ENCODE data around the gene NBEAL1.
"Not testable (repeated sequence)": the region's sequence is repeated elsewhere in the genome, so short reads cannot be mapped to it uniquely, and the experiment has no call there.

NBEAL1 gene

GRCh38 chr2:203167751-203168150, 153.1 kb downstream of the NBEAL1 start:
- WGBS, result 91% methylated on average over 5 of the region's 5 CpGs
- no peaks in the 10 kb centered on the region for H3K4me1 ChIP-seq (ENCODE audit: insufficient read depth, low read length)
- no peaks in the 10 kb centered on the region for H3K27me3 ChIP-seq (ENCODE audit: insufficient read depth, low read length)
- H3K9me3 ChIP-seq (ENCODE audit: insufficient read depth, low read depth, low read length), result no peaks in the 10 kb centered on the region
- H3K36me3 ChIP-seq (ENCODE audit: insufficient read depth, low read length), result no peaks in the 10 kb centered on the region
- H3K27ac ChIP-seq (ENCODE audit: low read depth, low read length), result no peak overlapping the region
- H3K4me3 ChIP-seq (ENCODE audit: low read length), result no peak overlapping the region
- no peak overlapping the region for H3K9ac ChIP-seq (ENCODE audit: low read depth, low read length)

GRCh38 chr2:203170502-203170901, 155.8 kb downstream of the NBEAL1 start:
- H3K27me3 ChIP-seq (ENCODE audit: insufficient read depth, low read length), result no peaks in the 10 kb centered on the region
- no peaks in the 10 kb centered on the region for H3K36me3 ChIP-seq (ENCODE audit: insufficient read depth, low read length)
- H3K4me1 ChIP-seq (ENCODE audit: insufficient read depth, low read length), result no peaks in the 10 kb centered on the region
- no peak overlapping the region for H3K9ac ChIP-seq (ENCODE audit: low read depth, low read length)
- 93% methylated on average over 4 of the region's 4 CpGs for WGBS
- no peaks in the 10 kb centered on the region for H3K9me3 ChIP-seq (ENCODE audit: insufficient read depth, low read depth, low read length)
- no peak overlapping the region for H3K4me3 ChIP-seq (ENCODE audit: low read length)
- H3K27ac ChIP-seq (ENCODE audit: low read depth, low read length), result no peak overlapping the region

GRCh38 chr2:203175371-203175770, 160.7 kb downstream of the NBEAL1 start:
- Histone ChIP-seq H3K4me3 (ENCODE audit: low read length) (no peak overlapping the region), H3K9ac (ENCODE audit: low read depth, low read length) (no peak overlapping the region), H3K9me3 (ENCODE audit: insufficient read depth, low read depth, low read length) (no peaks in the 10 kb centered on the region), H3K4me1 (ENCODE audit: insufficient read depth, low read length) (no peaks in the 10 kb centered on the region), H3K36me3 (ENCODE audit: insufficient read depth, low read length) (no peaks in the 10 kb centered on the region), H3K27me3 (ENCODE audit: insufficient read depth, low read length) (no peaks in the 10 kb centered on the region), H3K27ac (ENCODE audit: low read depth, low read length) (no peak overlapping the region)
- 100% methylated on average over 1 of the region's 1 CpG for WGBS

- H3K4me1 ChIP-seq (ENCODE audit: insufficient read depth, low read length), result no peaks in the 10 kb centered on the region
- H3K9me3 ChIP-seq (ENCODE audit: insufficient read depth, low read depth, low read length), result no peaks in the 10 kb centered on the region
- no peak overlapping the region for H3K9ac ChIP-seq (ENCODE audit: low read depth, low read length)
- H3K36me3 ChIP-seq (ENCODE audit: insufficient read depth, low read length), result no peaks in the 10 kb centered on the region
- H3K4me3 ChIP-seq (ENCODE audit: low read length), result no peak overlapping the region
- no peak overlapping the region for H3K27ac ChIP-seq (ENCODE audit: low read depth, low read length)
- no peaks in the 10 kb centered on the region for H3K27me3 ChIP-seq (ENCODE audit: insufficient read depth, low read length)
Measured at GRCh38 chr2:203177361-203177760, 162.7 kb downstream of the NBEAL1 start.

- no peaks in the 10 kb centered on the region for H3K4me1 ChIP-seq (ENCODE audit: insufficient read depth, low read length)
- H3K9me3 ChIP-seq (ENCODE audit: insufficient read depth, low read depth, low read length), result no peaks in the 10 kb centered on the region
- no peaks in the 10 kb centered on the region for H3K27me3 ChIP-seq (ENCODE audit: insufficient read depth, low read length)
- H3K9ac ChIP-seq (ENCODE audit: low read depth, low read length), result no peak overlapping the region
- H3K27ac ChIP-seq (ENCODE audit: low read depth, low read length), result no peak overlapping the region
- no peak overlapping the region for H3K4me3 ChIP-seq (ENCODE audit: low read length)
- 89% methylated on average over 1 of the region's 1 CpG for WGBS
- peaks cover 12% of the 10 kb centered on the region; the same call in 1 of the 2 replicates for H3K36me3 ChIP-seq (ENCODE audit: insufficient read depth, low read length)
Measured at GRCh38 chr2:203185864-203186263, 171.2 kb downstream of the NBEAL1 start.

GRCh38 chr2:203190547-203190946, 175.9 kb downstream of the NBEAL1 start:
- H3K27ac ChIP-seq (ENCODE audit: low read depth, low read length); H3K9me3 ChIP-seq (ENCODE audit: insufficient read depth, low read depth, low read length); H3K27me3 ChIP-seq (ENCODE audit: insufficient read depth, low read length); H3K4me3 ChIP-seq (ENCODE audit: low read length); H3K4me1 ChIP-seq (ENCODE audit: insufficient read depth, low read length); H3K9ac ChIP-seq (ENCODE audit: low read depth, low read length): not testable (repeated sequence)
- H3K36me3 ChIP-seq (ENCODE audit: insufficient read depth, low read length), result peaks cover 15% of the 10 kb centered on the region; the same call in 1 of the 2 replicates
- WGBS, result 98% methylated on average over 8 of the region's 17 CpGs

GRCh38 chr2:203191026-203191425, 176.4 kb downstream of the NBEAL1 start:
- H3K27me3 ChIP-seq (ENCODE audit: insufficient read depth, low read length); H3K4me1 ChIP-seq (ENCODE audit: insufficient read depth, low read length); H3K9me3 ChIP-seq (ENCODE audit: insufficient read depth, low read depth, low read length); H3K4me3 ChIP-seq (ENCODE audit: low read length); H3K9ac ChIP-seq (ENCODE audit: low read depth, low read length); H3K27ac ChIP-seq (ENCODE audit: low read depth, low read length): not testable (repeated sequence)
- peaks cover 15% of the 10 kb centered on the region; the same call in 1 of the 2 replicates for H3K36me3 ChIP-seq (ENCODE audit: insufficient read depth, low read length)
- WGBS, result 97% methylated on average over 6 of the region's 6 CpGs

GRCh38 chr2:203191961-203192360, 177.3 kb downstream of the NBEAL1 start:
- Histone ChIP-seq H3K36me3 (ENCODE audit: insufficient read depth, low read length) (peaks cover 15% of the 10 kb centered on the region; the same call in 1 of the 2 replicates), H3K27ac (ENCODE audit: low read depth, low read length) (no peak overlapping the region), H3K4me3 (ENCODE audit: low read length) (no peak overlapping the region), H3K9me3 (ENCODE audit: insufficient read depth, low read depth, low read length) (no peaks in the 10 kb centered on the region), H3K27me3 (ENCODE audit: insufficient read depth, low read length) (no peaks in the 10 kb centered on the region), H3K9ac (ENCODE audit: low read depth, low read length) (no peak overlapping the region), H3K4me1 (ENCODE audit: insufficient read depth, low read length) (no peaks in the 10 kb centered on the region)
- WGBS, result 86% methylated on average over 3 of the region's 3 CpGs

- peaks cover 4% of the 10 kb centered on the region; the same call in 1 of the 2 replicates for H3K36me3 ChIP-seq (ENCODE audit: insufficient read depth, low read length)
- H3K9me3 ChIP-seq (ENCODE audit: insufficient read depth, low read depth, low read length), result no peaks in the 10 kb centered on the region
- no peak overlapping the region for H3K4me3 ChIP-seq (ENCODE audit: low read length)
- no peaks in the 10 kb centered on the region for H3K27me3 ChIP-seq (ENCODE audit: insufficient read depth, low read length)
- no peak overlapping the region for H3K27ac ChIP-seq (ENCODE audit: low read depth, low read length)
- no peaks in the 10 kb centered on the region for H3K4me1 ChIP-seq (ENCODE audit: insufficient read depth, low read length)
- H3K9ac ChIP-seq (ENCODE audit: low read depth, low read length), result no peak overlapping the region
- 97% methylated on average over 5 of the region's 5 CpGs for WGBS
Measured at GRCh38 chr2:203195331-203196036, 180.8 kb downstream of the NBEAL1 start.

GRCh38 chr2:203200866-203201265, 186.2 kb downstream of the NBEAL1 start:
- Histone ChIP-seq H3K9me3 (ENCODE audit: insufficient read depth, low read depth, low read length) (no peaks in the 10 kb centered on the region), H3K27ac (ENCODE audit: low read depth, low read length) (no peak overlapping the region), H3K4me3 (ENCODE audit: low read length) (no peak overlapping the region), H3K27me3 (ENCODE audit: insufficient read depth, low read length) (no peaks in the 10 kb centered on the region), H3K9ac (ENCODE audit: low read depth, low read length) (no peak overlapping the region), H3K36me3 (ENCODE audit: insufficient read depth, low read length) (no peaks in the 10 kb centered on the region; the same call in 1 of the 2 replicates), H3K4me1 (ENCODE audit: insufficient read depth, low read length) (no peaks in the 10 kb centered on the region)

- Histone ChIP-seq H3K9ac (ENCODE audit: low read depth, low read length) (no peak overlapping the region), H3K36me3 (ENCODE audit: insufficient read depth, low read length) (no peaks in the 10 kb centered on the region; the same call in 1 of the 2 replicates), H3K4me1 (ENCODE audit: insufficient read depth, low read length) (no peaks in the 10 kb centered on the region), H3K27ac (ENCODE audit: low read depth, low read length) (no peak overlapping the region), H3K4me3 (ENCODE audit: low read length) (no peak overlapping the region), H3K9me3 (ENCODE audit: insufficient read depth, low read depth, low read length) (no peaks in the 10 kb centered on the region), H3K27me3 (ENCODE audit: insufficient read depth, low read length) (no peaks in the 10 kb centered on the region)
- WGBS, result 96% methylated on average over 3 of the region's 5 CpGs
Measured at GRCh38 chr2:203201426-203201825, 186.8 kb downstream of the NBEAL1 start.

- Histone ChIP-seq H3K36me3 (ENCODE audit: insufficient read depth, low read length) (no peaks in the 10 kb centered on the region), H3K4me3 (ENCODE audit: low read length) (no peak overlapping the region), H3K4me1 (ENCODE audit: insufficient read depth, low read length) (no peaks in the 10 kb centered on the region), H3K27ac (ENCODE audit: low read depth, low read length) (no peak overlapping the region), H3K27me3 (ENCODE audit: insufficient read depth, low read length) (no peaks in the 10 kb centered on the region), H3K9me3 (ENCODE audit: insufficient read depth, low read depth, low read length) (no peaks in the 10 kb centered on the region), H3K9ac (ENCODE audit: low read depth, low read length) (no peak overlapping the region)
- 100% methylated on average over 1 of the region's 1 CpG for WGBS
Measured at GRCh38 chr2:203209538-203209937, 194.9 kb downstream of the NBEAL1 start.
